AG09309 (cell line): ENCODE data around the gene TMPRSS13.

Source experiments
- DNase-seq: peaks from one replicate; pipeline ENCODE4 v3.0.0-alpha.2; 2010; ENCODE audit warnings: low read depth
- H3K4me3 ChIP-seq: 2 replicates; pipeline ENCODE4 v1.5.1; 2011; ENCODE audit warnings: mild to moderate bottlenecking, low read depth, low read length, moderate library complexity; ENCODE audit not compliant: control insufficient read depth
- CTCF ChIP-seq: IDR thresholded peaks from 2 replicates; pipeline ENCODE4 v1.5.1; 2011; ENCODE audit warnings: mild to moderate bottlenecking, low read depth, low read length, inconsistent platforms; ENCODE audit not compliant: insufficient read depth, control insufficient read depth; ENCODE audit errors: missing control alignments

Gene TMPRSS13

GRCh38 chr11:117883063-117883462 lies 46.1 kb downstream of the TMPRSS13 start:
- no peak for TF ChIP-seq CTCF
- DNase-seq = no peak
- H3K4me3 ChIP-seq = no peak overlapping the region

- no peak for TF ChIP-seq CTCF
- no peak for DNase-seq
- no peak overlapping the region for H3K4me3 ChIP-seq
Measured at GRCh38 chr11:117882311-117882905, 46.8 kb downstream of the TMPRSS13 start.

GRCh38 chr11:117881217-117881616 lies 48.0 kb downstream of the TMPRSS13 start:
- no peak for DNase-seq
- TF ChIP-seq CTCF = no peak
- H3K4me3 ChIP-seq = no peak overlapping the region

- no peak for TF ChIP-seq CTCF
- H3K4me3 ChIP-seq = no peak overlapping the region
- DNase-seq = no peak
Measured at GRCh38 chr11:117879516-117880480, 49.4 kb downstream of the TMPRSS13 start.

GRCh38 chr11:117878939-117879475 lies 50.2 kb downstream of the TMPRSS13 start:
- DNase-seq = no peak
- TF ChIP-seq CTCF = no peak
- no peak overlapping the region for H3K4me3 ChIP-seq

- no peak for TF ChIP-seq CTCF
- H3K4me3 ChIP-seq = no peak overlapping the region
- DNase-seq = no peak
Measured at GRCh38 chr11:117878314-117878938, 50.8 kb downstream of the TMPRSS13 start.
